ENCODE results near the gene PPTC7. TPM values are rescaled to one million over a fixed set of nuclear protein-coding genes. Genes with fewer than 3 reads are reported as not detected.
"Not testable (repeated sequence)": the region's sequence is repeated elsewhere in the genome, so short reads cannot be mapped to it uniquely, and the experiment has no call there.

The PPTC7 gene
- total and polyA plus RNA-seq, 2 donors (not counting 1 experiment from before 2014, with no cell fraction given), result 6.9 to 12.5 TPM

DNA sequence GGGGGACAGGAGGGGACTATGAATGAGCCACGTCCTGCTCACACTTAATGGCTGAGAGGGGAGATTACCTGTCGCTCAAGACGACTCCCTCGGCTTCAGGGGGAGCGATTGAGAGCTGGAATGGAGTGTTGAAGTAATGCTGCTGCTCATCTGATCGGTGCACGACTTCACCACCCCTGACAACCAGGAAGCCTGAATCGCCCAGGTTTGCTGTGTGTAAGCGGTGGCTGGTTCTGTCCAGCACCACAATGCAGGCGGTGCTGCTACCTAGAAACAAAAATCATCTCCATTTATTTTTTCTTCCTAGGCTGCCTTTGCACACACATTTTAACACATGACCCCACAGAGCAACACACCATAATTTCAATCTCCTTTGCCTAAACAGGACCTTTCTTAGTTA, 37.3 kb downstream of the PPTC7 start:
- Histone ChIP-seq H2AFZ (ENCODE audit: low read length) (no peak overlapping the region), H3K9me3 (ENCODE audit: control insufficient read depth, insufficient read depth, low read depth, low read length) (no peaks in the 10 kb centered on the region), H3K4me1 (ENCODE audit: control insufficient read depth, extremely low read depth, insufficient read depth, low read length) (peaks cover 16% of the 10 kb centered on the region), H3K4me2 (ENCODE audit: extremely low read depth, insufficient read depth, low read length) (peak overlapping the region; percentile 20), H3K79me2 (ENCODE audit: control insufficient read depth, insufficient read depth, low read length) (no peaks in the 10 kb centered on the region), H3K36me3 (ENCODE audit: control insufficient read depth, insufficient read depth, low read length) (no peaks in the 10 kb centered on the region), H4K20me1 (ENCODE audit: control insufficient read depth, extremely low read depth, insufficient read depth, low read length) (no peaks in the 10 kb centered on the region), H3K9ac (ENCODE audit: insufficient read depth, low read length) (no peak overlapping the region), H3K4me3 (replicated peaks in 1 of 4; ENCODE audit: control extremely low read depth in 1 of 4, insufficient read depth in 1 of 4, low read depth in 3 of 4, low read length in 4 of 4) (no peak overlapping the region), H3K27ac (ENCODE audit: insufficient read depth, low read length) (peak overlapping the region; percentile 26), H3K27me3 (ENCODE audit: control insufficient read depth, insufficient read depth, low read length) (no peaks in the 10 kb centered on the region)
- TF ChIP-seq EZH2 (IDR thresholded peaks at IDR 0.05; ENCODE audit: low read length, missing control alignments) (no peak), CTCF (conservative IDR thresholded peaks at IDR 0.05 in 1 of 2, IDR thresholded peaks at IDR 0.05 in 1 of 2; ENCODE audit: low read depth in 1 of 2, low read length in 2 of 2) (no peak)
- DNase-seq (ENCODE audit: low read depth in 2 of 2), result peak in 1 of 2 donors; percentile 34

GRCh38 chr12:110545259-110545658, 37.9 kb downstream of the PPTC7 start:
- not testable (repeated sequence) for H4K20me1 ChIP-seq (ENCODE audit: control insufficient read depth, extremely low read depth, insufficient read depth, low read length); H3K79me2 ChIP-seq (ENCODE audit: control insufficient read depth, insufficient read depth, low read length); H3K9ac ChIP-seq (ENCODE audit: insufficient read depth, low read length); H3K9me3 ChIP-seq (ENCODE audit: control insufficient read depth, insufficient read depth, low read depth, low read length); H3K4me3 ChIP-seq (replicated peaks in 1 of 4; ENCODE audit: control extremely low read depth in 1 of 4, insufficient read depth in 1 of 4, low read depth in 3 of 4, low read length in 4 of 4); H2AFZ ChIP-seq (ENCODE audit: low read length); H3K27ac ChIP-seq (ENCODE audit: insufficient read depth, low read length); H3K27me3 ChIP-seq (ENCODE audit: control insufficient read depth, insufficient read depth, low read length); H3K36me3 ChIP-seq (ENCODE audit: control insufficient read depth, insufficient read depth, low read length)
- DNase-seq (ENCODE audit: low read depth in 2 of 2), result peak; percentile 79 to 94
- Histone ChIP-seq H3K4me1 (ENCODE audit: control insufficient read depth, extremely low read depth, insufficient read depth, low read length) (peaks cover 16% of the 10 kb centered on the region), H3K4me2 (ENCODE audit: extremely low read depth, insufficient read depth, low read length) (peak overlapping the region; percentile 20)

DNA sequence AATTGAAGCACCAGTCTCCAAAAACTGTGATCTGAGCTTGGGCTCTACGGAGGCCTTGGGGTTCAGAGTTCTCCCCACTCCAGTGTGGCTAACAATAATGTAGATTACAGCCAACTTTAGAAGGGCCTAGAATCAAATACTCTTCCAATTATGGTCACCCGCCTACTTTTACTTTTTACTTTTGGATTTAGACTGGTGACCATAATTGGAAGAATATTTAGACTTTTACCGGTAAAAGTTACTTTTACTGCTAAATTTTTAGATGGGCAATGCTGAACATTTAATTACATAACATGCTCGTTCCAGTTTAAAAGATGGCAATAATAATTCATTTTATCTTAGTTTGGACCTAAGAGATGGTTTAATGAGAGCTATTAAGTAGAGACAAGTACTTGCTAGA, 39.2 kb downstream of the PPTC7 start:
- H4K20me1 ChIP-seq (ENCODE audit: control insufficient read depth, extremely low read depth, insufficient read depth, low read length), result no peaks in the 10 kb centered on the region
- H3K27ac ChIP-seq (ENCODE audit: insufficient read depth, low read length), result no peak overlapping the region
- no peaks in the 10 kb centered on the region for H3K27me3 ChIP-seq (ENCODE audit: control insufficient read depth, insufficient read depth, low read length)
- H2AFZ ChIP-seq (ENCODE audit: low read length), result no peak overlapping the region
- H3K4me1 ChIP-seq (ENCODE audit: control insufficient read depth, extremely low read depth, insufficient read depth, low read length), result peaks cover 16% of the 10 kb centered on the region
- no peaks in the 10 kb centered on the region for H3K9me3 ChIP-seq (ENCODE audit: control insufficient read depth, insufficient read depth, low read depth, low read length)
- no peak for DNase-seq (ENCODE audit: low read depth in 2 of 2)
- no peaks in the 10 kb centered on the region for H3K36me3 ChIP-seq (ENCODE audit: control insufficient read depth, insufficient read depth, low read length)
- H3K9ac ChIP-seq (ENCODE audit: insufficient read depth, low read length), result no peak overlapping the region
- H3K79me2 ChIP-seq (ENCODE audit: control insufficient read depth, insufficient read depth, low read length), result no peaks in the 10 kb centered on the region
- no peak for TF ChIP-seq CTCF (conservative IDR thresholded peaks at IDR 0.05 in 1 of 2, IDR thresholded peaks at IDR 0.05 in 1 of 2; ENCODE audit: low read depth in 1 of 2, low read length in 2 of 2)
- TF ChIP-seq EZH2 (IDR thresholded peaks at IDR 0.05; ENCODE audit: low read length, missing control alignments), result no peak
- H3K4me2 ChIP-seq (ENCODE audit: extremely low read depth, insufficient read depth, low read length), result peak overlapping the region; percentile 26
- H3K4me3 ChIP-seq (replicated peaks in 1 of 4; ENCODE audit: control extremely low read depth in 1 of 4, insufficient read depth in 1 of 4, low read depth in 3 of 4, low read length in 4 of 4), result no peak overlapping the region

Measured in fibroblast of lung (primary cell).